Upper lobe of left lung (tissue), 6 donors: ENCODE results near the gene DPF3. TPM values are rescaled to one million over a fixed set of nuclear protein-coding genes. Genes with fewer than 3 reads are reported as not detected.
A peak's percentile ranks its signal among the peaks of the same experiment; 100 is the strongest.

Experiments
- ATAC-seq, 2 donors: fragments of 200-7000 bp; cut with Tn5 transposase; one replicate each; pipeline ENCODE4 v1.9.1; 2022; ENCODE audit warnings: mild to moderate bottlenecking in 2 of 2, moderate library complexity in 2 of 2; ENCODE audit not compliant: low FRiP score in 2 of 2
- DNase-seq, 2 donors: peaks; one replicate each; pipeline ENCODE4 v3.0.0-alpha.2; 2019 to 2020
- H3K27ac ChIP-seq, 4 donors: fragments of 200-600 bp; sonication (generic); one replicate each; pipeline ENCODE4 v1.5.1; 2016 to 2019
- H3K27me3 ChIP-seq, 4 donors: fragments of 200-600 bp; sonication (generic); one replicate each; pipeline ENCODE4 v1.5.1; 2017 to 2019
- H3K36me3 ChIP-seq, 4 donors: fragments of 200-600 bp; sonication (generic); one replicate each; pipeline ENCODE4 v1.5.1; 2016 to 2019
- H3K4me1 ChIP-seq, 4 donors: fragments of 200-600 bp; sonication (generic); one replicate each; pipeline ENCODE4 v1.5.1; 2018 to 2019
- H3K4me3 ChIP-seq, 4 donors: fragments of 200-600 bp; sonication (generic); one replicate each; pipeline ENCODE4 v1.5.1; 2017 to 2019; ENCODE audit warnings: mild to moderate bottlenecking in 2 of 4, moderate library complexity in 1 of 4
- H3K9me3 ChIP-seq, 4 donors: fragments of 200-600 bp; sonication (generic); one replicate each; pipeline ENCODE4 v1.5.1; 2018 to 2019
- EP300 ChIP-seq, 4 donors: sonication (generic); formaldehyde crosslinking; IDR thresholded peaks; one replicate each; pipeline ENCODE4 v1.5.1; 2017; ENCODE audit warnings: antibody characterized with exemption in 4 of 4, control low read depth in 2 of 4
- POLR2A ChIP-seq, 4 donors: fragments of 450-650 bp; IDR thresholded peaks; one replicate each; pipeline ENCODE4 v1.5.1; 2016 to 2017; ENCODE audit warnings: antibody characterized with exemption in 4 of 4, mild to moderate bottlenecking in 2 of 4
- POLR2AphosphoS5 ChIP-seq, 2 donors: sonication (generic); formaldehyde crosslinking; IDR thresholded peaks; one replicate each; pipeline ENCODE4 v1.5.1; 2017; ENCODE audit warnings: antibody characterized with exemption in 2 of 2
- WGBS, 2 donors: methylation state at CpG; one replicate each; pipeline ENCODE4 v1.1.5; 2017 to 2018; 5-methylcytosine and 5-hydroxymethylcytosine counted together
- total RNA-seq, 6 donors: library from RNA; depleted of rRNA in 4 of 6; stranded (reverse); fragments of >200 nt in 4 of 6; gene quantifications; one replicate each; pipeline versions ENCODE4 v1.1.0 to v1.2.1, GENCODE V29; 2016 to 2021
- TF ChIP-seq, protein P1 (sequence below), 6 experiments: fragments of 450-650 bp in 4 of 6; fragments of 200-600 bp in 2 of 6; sonication (generic) in 2 of 6; IDR thresholded peaks; one replicate each; pipeline ENCODE4 v1.5.1; 2016 to 2019; ENCODE audit warnings: antibody characterized with exemption in 6 of 6
- donor health status: DM: no; HTN: no; CAD: no; lungs with moderate emphysema.
- donor health status: DM: no; HTN: yes; CAD: no; lungs with severe emphysema.

Gene DPF3
- total RNA-seq, 6 donors from 2014 or later, result 0.30 to 1.3 (median 1.0) TPM

- H3K27ac ChIP-seq, result no peak overlapping the region
- no peaks in the 10 kb centered on the region for H3K9me3 ChIP-seq
- DNase-seq (peak in 1 of 2 donors; percentile 52), ATAC-seq (peak in 1 of 2 donors; percentile 33)
- no peak overlapping the region for H3K4me3 ChIP-seq
- no peaks in the 10 kb centered on the region for H3K4me1 ChIP-seq
- no peaks in the 10 kb centered on the region for H3K27me3 ChIP-seq
- H3K36me3 ChIP-seq, result no peaks in the 10 kb centered on the region
- TF ChIP-seq EP300 (IDR thresholded peaks at IDR 0.05), result no peak
- TF ChIP-seq, protein P1, sequence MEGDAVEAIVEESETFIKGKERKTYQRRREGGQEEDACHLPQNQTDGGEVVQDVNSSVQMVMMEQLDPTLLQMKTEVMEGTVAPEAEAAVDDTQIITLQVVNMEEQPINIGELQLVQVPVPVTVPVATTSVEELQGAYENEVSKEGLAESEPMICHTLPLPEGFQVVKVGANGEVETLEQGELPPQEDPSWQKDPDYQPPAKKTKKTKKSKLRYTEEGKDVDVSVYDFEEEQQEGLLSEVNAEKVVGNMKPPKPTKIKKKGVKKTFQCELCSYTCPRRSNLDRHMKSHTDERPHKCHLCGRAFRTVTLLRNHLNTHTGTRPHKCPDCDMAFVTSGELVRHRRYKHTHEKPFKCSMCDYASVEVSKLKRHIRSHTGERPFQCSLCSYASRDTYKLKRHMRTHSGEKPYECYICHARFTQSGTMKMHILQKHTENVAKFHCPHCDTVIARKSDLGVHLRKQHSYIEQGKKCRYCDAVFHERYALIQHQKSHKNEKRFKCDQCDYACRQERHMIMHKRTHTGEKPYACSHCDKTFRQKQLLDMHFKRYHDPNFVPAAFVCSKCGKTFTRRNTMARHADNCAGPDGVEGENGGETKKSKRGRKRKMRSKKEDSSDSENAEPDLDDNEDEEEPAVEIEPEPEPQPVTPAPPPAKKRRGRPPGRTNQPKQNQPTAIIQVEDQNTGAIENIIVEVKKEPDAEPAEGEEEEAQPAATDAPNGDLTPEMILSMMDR (IDR thresholded peaks at IDR 0.05), result no peak
- no peak for TF ChIP-seq POLR2A (IDR thresholded peaks at IDR 0.05)
- TF ChIP-seq POLR2AphosphoS5 (IDR thresholded peaks at IDR 0.05), result no peak
- WGBS, 2 donors, result 59 to 72% methylated on average over 8 to 9 of the region's 9 CpGs
These were observed 293.2 kb downstream of the DPF3 start for GRCh38 chr14:72600551-72601330.

- Histone ChIP-seq H3K36me3 (no peaks in the 10 kb centered on the region), H3K9me3 (no peaks in the 10 kb centered on the region), H3K4me3 (no peak overlapping the region), H3K27me3 (no peaks in the 10 kb centered on the region), H3K4me1 (no peaks in the 10 kb centered on the region), H3K27ac (no peak overlapping the region)
- ATAC-seq (no peak), DNase-seq (no peak)
- WGBS, 2 donors, result 78 to 84% methylated on average over 13 to 14 of the region's 16 CpGs
- TF ChIP-seq, protein P1 (IDR thresholded peaks at IDR 0.05), result no peak
- TF ChIP-seq POLR2A (IDR thresholded peaks at IDR 0.05) (no peak), POLR2AphosphoS5 (IDR thresholded peaks at IDR 0.05) (no peak), EP300 (IDR thresholded peaks at IDR 0.05) (no peak)
These were observed 294.1 kb downstream of the DPF3 start for GRCh38 chr14:72599579-72600470.

DNA sequence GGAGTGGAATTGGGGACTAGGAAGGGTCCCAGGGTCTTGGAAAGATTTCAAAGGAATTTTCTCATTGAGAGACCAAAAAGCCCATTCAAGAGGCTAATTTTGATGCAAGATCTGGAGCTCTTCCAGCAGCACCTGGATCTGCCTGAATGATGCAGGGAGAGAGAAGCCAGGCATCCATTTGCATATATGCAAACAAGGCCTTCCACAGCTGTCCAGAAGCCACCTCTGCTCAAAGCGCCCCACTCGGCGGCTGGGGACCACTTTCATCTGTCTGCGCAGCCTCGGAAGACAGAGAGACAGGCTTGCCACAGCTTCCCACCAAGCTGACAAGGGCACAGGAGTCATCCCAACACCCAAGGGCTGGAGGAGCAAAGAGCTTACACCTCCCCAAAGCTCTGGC, 295.6 kb downstream of the DPF3 start:
- 88 to 91% methylated on average over 5 of the region's 5 CpGs for WGBS, 2 donors
- no peak for ATAC-seq
- Histone ChIP-seq H3K36me3 (no peaks in the 10 kb centered on the region), H3K9me3 (no peaks in the 10 kb centered on the region), H3K27ac (no peak overlapping the region), H3K27me3 (no peaks in the 10 kb centered on the region), H3K4me1 (no peaks in the 10 kb centered on the region), H3K4me3 (no peak overlapping the region)
- no peak for DNase-seq
- TF ChIP-seq POLR2AphosphoS5 (IDR thresholded peaks at IDR 0.05) (no peak), POLR2A (IDR thresholded peaks at IDR 0.05) (no peak), EP300 (IDR thresholded peaks at IDR 0.05) (no peak)
- TF ChIP-seq, protein P1 (IDR thresholded peaks at IDR 0.05), result no peak

DNA sequence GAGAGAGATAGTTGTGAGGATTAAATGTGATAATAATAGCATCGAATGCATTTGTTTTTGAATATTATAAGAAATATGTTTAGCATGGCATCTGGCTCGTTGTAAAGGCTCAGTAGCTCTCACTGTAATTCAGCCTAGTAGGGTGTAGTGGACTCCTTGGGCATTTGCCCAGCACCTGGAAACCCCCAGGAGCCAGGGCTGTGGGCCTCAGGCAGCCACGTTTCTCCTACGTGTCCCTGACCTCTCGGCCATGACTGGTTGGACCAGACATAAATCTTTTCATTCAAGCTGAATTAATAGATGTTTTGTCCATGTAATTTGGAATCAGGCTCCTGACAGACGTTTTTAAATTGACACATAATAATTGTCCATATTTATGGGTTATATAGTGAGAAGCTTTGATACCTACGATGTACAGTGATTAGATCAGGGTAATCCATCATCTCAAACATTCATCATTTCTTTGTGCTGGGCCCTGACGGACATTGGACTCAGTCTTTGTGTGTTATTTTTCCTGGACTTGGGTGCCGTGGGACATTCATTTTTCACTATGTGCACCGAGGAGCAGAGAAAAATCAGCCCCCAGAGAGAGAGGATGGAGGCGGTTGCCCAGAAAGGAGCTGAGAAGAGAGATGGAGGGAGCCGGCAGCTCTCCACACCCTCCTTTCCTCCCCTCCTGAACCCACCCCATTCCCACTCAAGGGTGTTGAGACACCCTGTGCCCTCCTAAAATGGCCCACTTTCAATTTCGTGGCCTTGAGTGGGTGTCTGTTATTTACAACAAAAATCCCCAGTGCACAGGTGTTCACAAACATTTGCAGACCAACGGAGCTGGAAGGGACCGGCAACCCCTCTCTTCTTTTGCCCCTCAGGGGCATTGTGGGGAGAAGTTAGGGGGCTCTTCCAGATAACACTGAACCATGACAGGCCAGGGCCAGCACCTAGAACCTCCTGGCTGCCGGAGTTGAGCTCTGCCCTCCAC, 296.4 kb downstream of the DPF3 start:
- Histone ChIP-seq H3K4me1 (no peaks in the 10 kb centered on the region), H3K9me3 (no peaks in the 10 kb centered on the region), H3K27ac (no peak overlapping the region), H3K36me3 (no peaks in the 10 kb centered on the region), H3K4me3 (no peak overlapping the region), H3K27me3 (no peaks in the 10 kb centered on the region)
- TF ChIP-seq POLR2A (IDR thresholded peaks at IDR 0.05), result no peak
- DNase-seq (no peak), ATAC-seq (no peak)
- WGBS, 2 donors, result 54 to 61% methylated on average over 16 of the region's 16 CpGs
